Skeletal muscle cell (primary cell): ENCODE data around the gene CLDN5.
A peak's percentile ranks its signal among the peaks of the same experiment; 100 is the strongest.

Source experiments
- DNase-seq: peaks from one replicate; pipeline ENCODE4 v3.0.0-alpha.2; 2010; ENCODE audit warnings: low read depth
- H3K4me3 ChIP-seq: 2 replicates; pipeline ENCODE4 v1.5.1; 2011; ENCODE audit warnings: low read depth, mild to moderate bottlenecking, control low read depth, low read length, moderate library complexity

The CLDN5 gene

GRCh38 chr22:19492504-19493174, 31.6 kb downstream of the CLDN5 start:
- no peak for DNase-seq
- no peak overlapping the region for H3K4me3 ChIP-seq

DNA sequence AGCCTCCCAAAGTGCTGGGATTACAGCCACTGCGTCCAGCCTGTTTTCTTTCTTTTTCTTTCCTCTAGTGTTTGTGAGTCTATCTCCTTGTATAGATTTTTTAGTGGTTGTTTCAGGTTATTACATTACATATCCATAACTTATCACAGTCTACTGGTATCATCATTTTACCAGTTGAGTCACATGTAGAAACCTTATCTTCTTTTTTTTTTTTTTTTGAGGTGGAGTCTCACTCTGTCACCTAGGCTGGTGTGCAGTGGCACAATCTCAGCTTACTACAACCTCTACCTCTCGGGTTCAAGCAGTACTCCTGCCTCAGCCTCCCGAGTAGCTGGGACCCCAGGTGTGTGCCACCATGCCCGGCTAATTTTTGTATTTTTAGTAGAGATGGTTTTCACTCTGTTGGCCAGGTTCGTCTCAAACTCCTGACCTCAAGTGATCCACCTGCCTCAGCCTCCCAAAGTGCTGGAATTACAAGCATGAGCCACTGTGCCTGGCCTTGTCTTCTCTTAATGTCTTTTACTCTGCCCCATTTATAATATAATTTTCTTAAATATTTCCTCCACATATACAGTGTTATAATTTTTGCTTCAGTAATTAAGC, 33.5 kb downstream of the CLDN5 start:
- DNase-seq: no peak
- no peak overlapping the region for H3K4me3 ChIP-seq

DNA sequence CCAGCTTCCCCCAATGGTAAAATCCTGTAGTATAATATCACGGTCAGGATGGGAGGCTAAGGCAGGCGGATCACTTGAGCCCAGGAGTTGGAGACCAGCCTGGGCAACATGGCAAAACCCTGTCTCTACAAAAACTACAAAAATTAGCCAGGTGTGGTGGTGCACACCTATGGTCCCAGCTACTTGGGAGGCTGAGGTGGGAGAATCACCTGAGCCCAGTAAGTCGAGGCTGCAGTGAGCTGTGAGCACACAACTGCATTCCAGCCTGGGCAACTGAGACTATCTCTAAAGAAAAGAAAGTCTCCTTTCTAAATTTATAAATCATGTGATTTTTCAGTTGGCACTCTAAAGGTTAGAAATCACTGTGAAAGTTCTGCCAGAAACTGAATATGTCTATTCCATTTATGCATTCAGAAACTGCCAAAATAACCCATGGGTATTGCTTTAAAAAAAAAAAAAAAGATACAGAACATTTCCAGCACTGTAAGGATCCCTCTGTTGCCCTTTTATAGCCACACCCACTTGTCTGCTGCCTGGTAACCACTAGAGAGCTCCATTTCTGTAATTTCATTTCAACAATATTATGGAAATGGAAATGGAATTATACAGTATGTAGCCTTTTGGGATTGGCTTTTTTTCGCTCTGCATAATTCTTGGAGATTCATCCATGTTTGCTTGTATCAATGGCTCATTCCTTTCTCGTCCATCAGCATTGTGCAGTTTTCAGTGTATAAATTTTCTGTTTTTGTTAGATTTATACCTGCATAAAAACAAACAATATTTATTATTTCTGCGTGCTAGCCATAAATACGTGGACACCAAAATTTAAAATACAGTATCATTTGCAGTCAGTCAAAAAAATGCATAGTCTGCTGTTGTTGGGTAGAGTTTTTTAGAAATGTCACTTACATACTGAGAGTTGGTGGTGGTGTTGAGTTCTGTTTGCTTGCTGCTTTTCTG, 35.0 kb downstream of the CLDN5 start:
- no peak overlapping the region for H3K4me3 ChIP-seq
- no peak for DNase-seq

GRCh38 chr22:19488285-19488684, 35.9 kb downstream of the CLDN5 start:
- no peak for DNase-seq
- H3K4me3 ChIP-seq: no peak overlapping the region

DNA sequence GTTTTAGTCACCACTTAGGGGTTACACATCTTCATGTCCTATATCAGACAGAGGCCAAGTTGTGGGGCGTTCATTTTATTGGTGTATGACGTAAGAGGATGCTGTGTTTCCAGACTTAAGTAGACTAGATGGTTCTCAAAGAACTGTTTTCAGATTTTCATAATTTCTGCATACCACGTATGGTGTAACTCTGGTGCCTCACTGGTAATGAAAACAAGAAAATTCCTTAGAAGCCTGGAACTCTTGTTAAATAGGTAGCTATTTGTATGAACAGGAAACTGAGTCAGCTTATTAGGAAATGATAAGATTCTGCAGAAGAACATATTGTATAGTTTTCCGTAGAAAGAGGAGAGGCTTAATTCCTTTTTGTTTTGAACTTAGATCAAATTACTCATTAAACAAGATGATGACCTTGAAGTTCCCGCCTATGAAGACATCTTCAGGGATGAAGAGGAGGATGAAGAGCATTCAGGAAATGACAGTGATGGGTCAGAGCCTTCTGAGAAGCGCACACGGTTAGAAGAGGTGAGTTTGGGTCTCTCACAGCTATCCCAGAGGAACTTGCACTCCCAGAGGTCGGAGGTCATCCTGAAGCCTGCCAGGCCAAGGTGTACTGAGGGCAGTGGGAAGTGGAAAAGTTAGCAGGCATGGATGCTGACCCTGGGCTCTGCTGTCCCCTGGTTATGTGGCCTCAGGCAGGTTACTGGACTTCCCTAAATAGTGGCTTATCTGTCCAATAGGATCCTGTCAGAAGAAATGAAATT, 40.5 kb downstream of the CLDN5 start:
- H3K4me3 ChIP-seq: no peak overlapping the region
- peak; percentile 78 for DNase-seq

DNA sequence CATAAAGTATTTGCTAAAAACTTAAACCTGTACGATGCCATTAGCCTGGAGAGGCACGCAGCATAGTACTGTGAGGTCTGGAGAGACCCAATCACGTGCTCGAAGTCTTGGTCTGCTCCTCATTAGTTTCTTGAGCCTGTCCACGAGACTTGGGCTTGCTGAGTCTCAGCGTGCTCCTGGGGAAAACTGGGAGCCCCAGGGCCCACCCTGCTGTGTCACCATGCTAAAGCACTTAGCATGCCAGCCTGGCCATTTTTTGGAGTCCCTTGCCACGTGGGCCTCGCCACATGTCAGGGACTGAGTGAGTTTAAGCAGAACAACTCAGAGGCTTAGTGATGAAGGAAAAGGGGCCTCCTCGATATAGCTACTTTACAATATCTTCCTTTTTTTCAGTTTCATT, 41.9 kb downstream of the CLDN5 start:
- H3K4me3 ChIP-seq: no peak overlapping the region
- no peak for DNase-seq

GRCh38 chr22:19480789-19481188, 43.4 kb downstream of the CLDN5 start:
- H3K4me3 ChIP-seq: no peak overlapping the region
- no peak for DNase-seq

GRCh38 chr22:19480173-19480568, 44.0 kb downstream of the CLDN5 start:
- peak overlapping the region; percentile 87 for H3K4me3 ChIP-seq
- no peak for DNase-seq

GRCh38 chr22:19479355-19480172, 44.6 kb downstream of the CLDN5 start, which contains the start of gene CDC45:
Gene CDC45 (plus strand): TSS chr22:19479920. CDS start chr22:19479969, 49 bp downstream.
- DNase-seq: peak; percentile 95

DNA sequence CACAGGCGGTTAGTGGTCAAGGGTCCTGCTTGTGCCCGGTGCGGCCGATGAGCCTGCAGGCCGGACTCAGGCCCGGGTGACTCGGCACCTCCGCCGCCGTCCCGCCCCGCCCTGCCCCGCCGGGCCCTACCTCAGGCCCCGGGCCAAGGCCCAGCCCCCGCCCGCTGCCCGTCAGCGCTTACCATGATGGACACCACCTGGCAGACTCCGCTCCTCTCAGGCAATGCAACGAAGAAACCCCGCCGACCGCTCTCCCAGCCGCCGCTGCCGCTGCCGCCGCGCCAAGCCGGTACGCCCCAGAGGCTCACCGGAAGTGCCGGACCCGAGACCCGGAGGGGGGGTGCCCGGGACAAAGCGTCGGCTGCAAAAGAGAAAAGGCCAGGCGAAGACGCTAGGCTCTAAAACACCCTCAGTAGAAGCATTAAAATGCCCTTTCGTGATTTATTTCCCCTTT, 45.3 kb downstream of the CLDN5 start, which contains the start of gene UFD1:
TSS of gene UFD1 (minus strand) at position 293 of the 454 bp plus-strand sequence. CDS start at position 185, 108 bp downstream.
- peak; percentile 43 for DNase-seq
- peak within 1 kb of the TSS; percentile 87 for H3K4me3 ChIP-seq

More at GRCh38 chr22:19479355-19480172, 44.6 kb downstream of the CLDN5 start, which contains the start of gene CDC45:
- peak within 1 kb of the TSS; percentile 87 for H3K4me3 ChIP-seq

DNA sequence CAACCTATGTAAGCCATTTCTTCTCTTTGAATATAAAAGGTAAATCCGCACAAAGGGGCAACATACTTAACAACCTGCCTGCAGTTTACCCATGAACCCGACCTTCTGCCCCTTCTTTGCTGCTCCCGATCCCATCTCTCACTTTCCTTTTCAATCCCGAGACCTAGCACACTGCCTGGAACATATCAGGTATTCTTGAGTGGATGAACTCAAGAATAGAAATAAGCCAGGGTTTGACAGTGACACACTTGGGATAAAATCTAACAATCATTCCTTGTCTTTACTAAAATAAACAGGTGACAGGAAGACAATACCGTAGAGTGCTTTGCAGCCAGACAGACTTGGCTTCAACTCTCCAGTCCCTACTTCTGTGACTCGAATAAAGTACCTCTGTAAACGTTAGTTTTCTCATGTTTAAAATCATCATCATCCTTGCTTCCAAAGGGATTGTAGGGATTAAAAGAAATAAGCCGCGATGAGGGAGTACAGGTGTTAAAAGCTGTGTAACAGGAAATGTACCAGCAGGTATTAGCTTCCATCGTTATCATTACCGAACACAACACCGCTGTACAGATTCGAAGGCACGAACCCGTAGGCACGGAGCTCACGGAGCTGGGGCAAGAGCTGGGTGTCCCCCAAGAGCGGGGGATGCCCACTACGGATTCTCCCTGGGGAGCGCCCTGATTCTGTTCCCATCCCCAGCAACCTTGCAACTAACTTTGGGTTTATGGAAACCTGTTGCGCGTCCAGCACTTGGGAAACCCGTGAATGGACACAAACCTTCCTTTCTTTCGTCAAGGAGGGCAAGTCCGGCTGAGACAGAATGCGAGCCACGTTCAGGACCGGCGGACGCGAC, 45.9 kb downstream of the CLDN5 start:
- DNase-seq: no peak
- peak overlapping the region; percentile 87 for H3K4me3 ChIP-seq

DNA sequence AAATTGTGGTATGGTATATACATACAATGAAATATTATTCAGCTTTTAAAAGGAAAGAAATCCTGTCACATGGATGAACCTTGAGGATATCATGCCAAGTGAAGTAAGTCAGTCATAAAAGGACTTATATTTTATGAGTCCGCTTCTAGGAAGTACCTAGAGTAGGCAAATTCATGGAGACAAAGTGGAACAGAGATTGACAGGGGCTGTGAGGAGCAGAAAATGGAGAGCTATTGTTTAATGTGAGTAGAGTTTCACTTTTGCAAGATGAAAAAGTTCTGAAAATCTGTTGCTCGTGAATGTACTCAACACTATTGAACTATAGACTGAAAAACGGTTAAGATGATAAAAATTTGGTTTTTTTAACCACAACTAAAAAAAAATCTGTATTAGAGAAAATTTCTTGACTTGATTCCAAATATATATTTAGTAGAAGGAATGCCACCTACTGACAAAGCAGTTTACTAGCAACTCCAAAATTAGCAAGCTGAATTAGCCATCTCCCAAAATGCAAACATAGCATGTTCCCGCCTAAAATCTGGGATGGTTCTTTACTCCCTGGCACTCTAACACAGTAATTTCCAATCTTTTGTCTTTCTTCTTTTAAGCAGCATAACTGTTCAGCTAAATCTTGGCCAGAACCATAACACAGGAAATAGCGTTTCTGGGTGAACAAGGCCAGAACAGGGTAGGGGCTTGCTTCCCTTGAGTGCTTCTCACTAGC, 46.7 kb downstream of the CLDN5 start:
- DNase-seq: no peak
- peak overlapping the region; percentile 87 for H3K4me3 ChIP-seq

GRCh38 chr22:19476023-19476422, 48.2 kb downstream of the CLDN5 start:
- no peak overlapping the region for H3K4me3 ChIP-seq
- DNase-seq: no peak

DNA sequence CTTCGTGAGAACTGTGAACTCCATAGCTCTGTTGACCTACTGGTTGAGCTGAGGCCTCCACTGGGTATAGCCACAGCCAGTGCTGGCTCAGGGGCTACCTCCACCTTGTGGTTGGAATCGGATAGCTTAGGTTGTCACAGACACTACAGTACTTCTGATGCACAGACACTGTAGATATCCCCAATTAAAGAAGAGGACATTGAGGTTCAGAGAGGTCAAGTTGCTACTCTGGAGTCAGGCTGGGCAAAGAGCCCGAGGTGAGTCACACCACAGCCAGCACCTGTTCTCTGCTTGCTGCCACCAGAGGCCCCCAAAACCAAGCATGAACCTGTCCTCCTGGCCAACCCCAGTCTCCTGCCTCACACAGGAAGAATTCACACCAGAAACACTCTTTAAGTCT, 50.6 kb downstream of the CLDN5 start:
- H3K4me3 ChIP-seq: no peak overlapping the region
- no peak for DNase-seq
